ENCODE measurements around the gene TARS3.
"Not testable (repeated sequence)": the region's sequence is repeated elsewhere in the genome, so short reads cannot be mapped to it uniquely, and the experiment has no call there.

Gene TARS3

GRCh38 chr15:101723874-101724674 lies at the start of gene TARS3:
TSS of gene TARS3 (minus strand) at chr15:101724473. CDS start at chr15:101724387, 86 bp downstream.
- Histone ChIP-seq H3K9me3 (ENCODE audit: insufficient read depth, low read length) (peaks cover 5% of the 10 kb centered on the region; the same call in 1 of the 2 replicates), H3K4me3 (ENCODE audit: low read length) (peak within 1 kb of the TSS; percentile 84), H2AFZ (ENCODE audit: low read depth, low read length) (peak within 1 kb of the TSS; percentile 66), H4K20me1 (ENCODE audit: insufficient read depth, low read length) (no peaks in the 10 kb centered on the region), H3K9ac (ENCODE audit: low read length) (peak within 1 kb of the TSS; percentile 67), H3K27me3 (ENCODE audit: low read depth, low read length) (0 out of 2 replicates have a peak, but pooled peaks cover 7% of the 10 kb centered on the region), H3K4me1 (ENCODE audit: low read length) (peaks cover 8% of the 10 kb centered on the region), H3K27ac (ENCODE audit: low read length) (no peak within 1 kb of the TSS), H3K36me3 (replicated peaks; ENCODE audit: low read depth, low read length) (peaks cover 15% of the 10 kb centered on the region), H3K4me2 (ENCODE audit: low read length) (peak within 1 kb of the TSS; percentile 77), H3K79me2 (ENCODE audit: low read length) (no peaks in the 10 kb centered on the region)
- TF ChIP-seq EZH2phosphoT487 (IDR thresholded peaks at IDR 0.05; ENCODE audit: low read depth) = no peak
- TF ChIP-seq CTCF (IDR thresholded peaks at IDR 0.05; ENCODE audit: low read depth, low read length) = peak; percentile 31; the same call in 1 of the 2 replicates

GRCh38 chr15:101773496-101774100 lies 49.3 kb upstream of the TARS3 start:
- H3K4me2 ChIP-seq (ENCODE audit: low read length) = no peak overlapping the region
- H3K36me3 ChIP-seq (replicated peaks; ENCODE audit: low read depth, low read length) = no peaks in the 10 kb centered on the region
- H3K27ac ChIP-seq (ENCODE audit: low read length) = no peak overlapping the region
- H3K4me3 ChIP-seq (ENCODE audit: low read length) = no peak overlapping the region
- no peaks in the 10 kb centered on the region for H4K20me1 ChIP-seq (ENCODE audit: insufficient read depth, low read length)
- H2AFZ ChIP-seq (ENCODE audit: low read depth, low read length) = no peak overlapping the region
- peaks cover 38% of the 10 kb centered on the region for H3K27me3 ChIP-seq (ENCODE audit: low read depth, low read length)
- TF ChIP-seq CTCF (IDR thresholded peaks at IDR 0.05; ENCODE audit: low read depth, low read length) = peak; percentile 35
- TF ChIP-seq EZH2phosphoT487 (IDR thresholded peaks at IDR 0.05; ENCODE audit: low read depth) = no peak
- H3K79me2 ChIP-seq (ENCODE audit: low read length) = no peaks in the 10 kb centered on the region
- no peaks in the 10 kb centered on the region for H3K9me3 ChIP-seq (ENCODE audit: insufficient read depth, low read length)
- no peaks in the 10 kb centered on the region for H3K4me1 ChIP-seq (ENCODE audit: low read length)
- no peak overlapping the region for H3K9ac ChIP-seq (ENCODE audit: low read length)

GRCh38 chr15:101772921-101773320 lies 48.6 kb upstream of the TARS3 start:
- H2AFZ ChIP-seq (ENCODE audit: low read depth, low read length) = no peak overlapping the region
- no peaks in the 10 kb centered on the region for H3K79me2 ChIP-seq (ENCODE audit: low read length)
- no peaks in the 10 kb centered on the region for H3K9me3 ChIP-seq (ENCODE audit: insufficient read depth, low read length)
- H3K4me2 ChIP-seq (ENCODE audit: low read length) = no peak overlapping the region
- no peak overlapping the region for H3K4me3 ChIP-seq (ENCODE audit: low read length)
- no peaks in the 10 kb centered on the region for H4K20me1 ChIP-seq (ENCODE audit: insufficient read depth, low read length)
- no peak overlapping the region for H3K27ac ChIP-seq (ENCODE audit: low read length)
- peaks cover 37% of the 10 kb centered on the region for H3K27me3 ChIP-seq (ENCODE audit: low read depth, low read length)
- H3K4me1 ChIP-seq (ENCODE audit: low read length) = no peaks in the 10 kb centered on the region
- no peaks in the 10 kb centered on the region for H3K36me3 ChIP-seq (replicated peaks; ENCODE audit: low read depth, low read length)
- no peak overlapping the region for H3K9ac ChIP-seq (ENCODE audit: low read length)
- TF ChIP-seq EZH2phosphoT487 (IDR thresholded peaks at IDR 0.05; ENCODE audit: low read depth) (no peak), CTCF (IDR thresholded peaks at IDR 0.05; ENCODE audit: low read depth, low read length) (no peak)

- not testable (repeated sequence) for H3K4me3 ChIP-seq (ENCODE audit: low read length)
Measured at GRCh38 chr15:101767083-101767640, 42.9 kb upstream of the TARS3 start.

More at GRCh38 chr15:101767083-101767640, 42.9 kb upstream of the TARS3 start:
- not testable (repeated sequence) for H3K79me2 ChIP-seq (ENCODE audit: low read length); H2AFZ ChIP-seq (ENCODE audit: low read depth, low read length); H3K27me3 ChIP-seq (ENCODE audit: low read depth, low read length); H3K9ac ChIP-seq (ENCODE audit: low read length); H3K36me3 ChIP-seq (replicated peaks; ENCODE audit: low read depth, low read length); H3K27ac ChIP-seq (ENCODE audit: low read length); H4K20me1 ChIP-seq (ENCODE audit: insufficient read depth, low read length); H3K9me3 ChIP-seq (ENCODE audit: insufficient read depth, low read length); H3K4me1 ChIP-seq (ENCODE audit: low read length)
- 0 out of 2 replicates have a peak overlapping the region, but pooled peaks have one; percentile 14 for H3K4me2 ChIP-seq (ENCODE audit: low read length)

All from OCI-LY3 (cell line).